Measurements from ENCODE around the gene CRYBG3. TPM values are rescaled to one million over a fixed set of nuclear protein-coding genes. Genes with fewer than 3 reads are reported as not detected.

CRYBG3 gene
- total RNA-seq, 1 experiment from 2014 or later = 18.8 TPM

DNA sequence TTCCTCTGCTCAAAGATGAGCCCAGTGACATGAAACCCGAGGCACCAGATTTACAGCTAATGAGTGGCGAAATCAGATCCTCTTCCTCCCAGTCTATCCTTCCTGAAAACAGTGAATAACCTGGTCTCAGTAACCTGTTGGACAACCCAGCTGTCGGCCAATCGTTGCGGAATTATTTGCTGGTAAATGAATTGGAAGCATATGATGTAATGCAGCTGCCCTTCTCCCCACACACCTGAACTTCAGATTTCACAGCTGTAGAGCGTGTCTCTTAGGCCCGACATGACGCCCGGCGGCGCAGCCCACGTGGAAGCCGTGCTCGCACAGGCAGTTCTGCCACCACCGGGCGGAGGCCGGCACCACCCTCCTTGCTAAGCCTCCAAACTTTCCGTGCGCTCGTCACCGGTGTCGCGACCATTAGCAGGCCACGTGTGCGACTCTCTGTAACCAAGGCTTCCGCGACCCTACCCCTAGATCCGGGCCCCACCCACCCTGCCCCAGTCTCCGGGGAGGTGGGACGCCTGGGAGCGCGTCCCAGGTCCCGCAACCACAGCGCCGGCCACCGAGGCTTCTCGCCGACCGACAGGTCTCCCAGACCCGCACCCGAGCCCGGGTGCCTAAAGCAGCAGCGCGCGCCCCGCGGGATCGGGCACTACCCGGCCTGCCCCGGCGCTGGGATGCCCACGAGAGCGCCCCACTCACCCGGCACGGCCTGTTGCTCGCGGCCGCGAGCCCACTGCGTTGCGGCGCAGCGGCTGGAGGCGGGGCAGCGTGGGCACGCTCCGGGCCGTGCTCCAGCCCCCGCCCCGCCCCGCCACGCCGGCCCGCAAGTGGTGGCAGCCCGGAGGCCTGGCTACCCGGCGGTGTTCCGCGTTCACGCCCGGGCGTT, 150.1 kb downstream of the CRYBG3 start, which contains the start of gene RIOX2:
Gene RIOX2 (minus strand): TSS at position 753 of the 889 bp plus-strand sequence. CDS start 4,838 bp downstream, outside the sequence.
- peak; percentile 63 for DNase-seq (ENCODE audit: low read depth)

DNA sequence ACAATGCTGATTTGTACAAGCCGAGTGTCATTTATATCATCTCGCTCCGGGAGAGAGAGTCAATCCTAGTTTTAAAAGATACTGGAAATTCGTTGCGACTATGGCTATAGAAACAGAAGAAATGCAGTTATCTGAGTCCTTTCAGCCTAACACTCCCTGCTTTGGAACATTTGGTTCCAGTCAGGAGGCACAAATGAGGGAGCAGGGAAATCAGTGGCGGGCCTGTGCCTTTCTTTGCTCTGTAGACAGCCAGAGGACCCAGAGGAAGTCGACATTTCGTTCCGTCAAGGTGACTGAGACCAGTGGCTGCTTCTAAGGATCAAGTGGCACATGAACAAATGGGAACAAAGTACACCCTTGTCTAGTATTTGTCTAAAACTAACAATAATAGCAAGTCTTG, 151.2 kb downstream of the CRYBG3 start:
- DNase-seq (ENCODE audit: low read depth) = no peak

DNA sequence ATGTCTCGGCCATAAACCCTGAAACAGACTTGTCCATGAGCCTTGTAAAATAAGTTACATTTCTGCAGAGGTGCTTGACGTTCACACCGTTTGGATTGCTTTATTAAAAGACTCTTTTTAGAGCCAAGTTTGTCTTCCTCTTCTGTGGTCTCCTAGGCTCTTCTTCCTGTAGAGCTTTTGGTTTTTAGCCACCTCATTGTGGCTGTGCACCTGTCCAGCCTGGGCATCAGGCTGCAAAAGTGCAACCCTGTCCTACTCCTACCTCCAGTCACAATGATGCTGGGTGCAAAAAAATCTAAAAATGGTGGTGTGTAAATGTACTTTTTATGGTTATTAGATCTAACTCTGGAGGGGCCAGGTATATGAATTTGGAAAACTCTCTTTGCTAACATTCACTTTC, 153.2 kb downstream of the CRYBG3 start:
- no peak for DNase-seq (ENCODE audit: low read depth)

DNA sequence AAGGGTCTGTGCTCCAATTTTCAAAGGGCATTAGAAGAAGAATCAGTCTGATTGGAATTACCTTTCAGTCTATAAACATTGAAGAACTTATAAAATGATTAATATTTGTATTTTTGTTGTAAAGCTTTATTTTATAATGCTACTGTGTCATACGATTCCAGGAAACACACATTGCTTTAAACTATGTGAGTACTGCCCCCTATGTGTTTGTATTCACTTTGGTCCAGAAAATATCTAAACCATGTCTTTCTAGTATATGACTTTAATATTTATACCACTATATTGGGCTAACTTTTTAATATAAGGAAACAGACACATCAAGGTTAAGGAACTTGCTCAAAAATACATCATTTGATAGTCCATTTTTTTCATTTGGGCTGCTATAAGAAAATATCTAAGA, 153.7 kb downstream of the CRYBG3 start:
- no peak for DNase-seq (ENCODE audit: low read depth)

DNA sequence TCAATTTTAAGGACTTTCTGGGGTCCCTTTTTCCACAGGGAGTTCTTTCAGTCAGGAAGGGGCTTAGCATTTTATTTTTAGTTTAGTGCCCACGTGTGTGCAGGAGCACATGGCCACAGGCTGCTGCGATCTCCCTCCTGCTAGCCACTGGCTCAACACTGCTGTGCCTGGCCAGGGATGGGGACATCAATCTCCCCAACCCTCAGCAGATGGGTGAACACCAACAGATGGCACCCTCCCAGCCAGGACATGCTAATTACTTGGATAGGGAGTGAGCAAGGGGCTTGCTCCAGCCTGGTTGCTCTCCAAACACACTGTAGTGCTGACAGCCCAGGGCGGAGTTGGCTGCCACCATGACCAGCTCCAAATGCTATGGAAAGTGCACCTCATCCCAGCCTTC, 157.8 kb downstream of the CRYBG3 start:
- DNase-seq (ENCODE audit: low read depth) = no peak

DNA sequence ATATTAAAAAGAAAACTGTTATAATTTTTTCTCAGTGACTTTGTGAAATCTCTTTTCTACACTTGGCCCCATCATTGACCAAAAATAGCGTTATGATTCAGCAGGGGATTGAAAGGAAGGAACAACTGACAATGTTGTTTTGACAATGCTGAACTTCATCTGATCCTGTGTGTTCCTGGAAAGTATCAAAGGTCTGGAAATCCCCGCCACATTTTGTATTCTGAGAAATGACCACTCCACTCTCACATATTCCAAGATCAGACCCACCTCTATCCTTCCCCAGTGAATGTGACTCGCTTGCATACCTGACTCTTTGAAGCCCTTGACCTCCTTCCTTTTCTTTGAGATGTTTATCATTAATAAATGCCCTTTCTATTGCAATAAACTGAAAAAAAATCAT, 160.1 kb downstream of the CRYBG3 start:
- DNase-seq (ENCODE audit: low read depth) = peak; percentile 55

DNA sequence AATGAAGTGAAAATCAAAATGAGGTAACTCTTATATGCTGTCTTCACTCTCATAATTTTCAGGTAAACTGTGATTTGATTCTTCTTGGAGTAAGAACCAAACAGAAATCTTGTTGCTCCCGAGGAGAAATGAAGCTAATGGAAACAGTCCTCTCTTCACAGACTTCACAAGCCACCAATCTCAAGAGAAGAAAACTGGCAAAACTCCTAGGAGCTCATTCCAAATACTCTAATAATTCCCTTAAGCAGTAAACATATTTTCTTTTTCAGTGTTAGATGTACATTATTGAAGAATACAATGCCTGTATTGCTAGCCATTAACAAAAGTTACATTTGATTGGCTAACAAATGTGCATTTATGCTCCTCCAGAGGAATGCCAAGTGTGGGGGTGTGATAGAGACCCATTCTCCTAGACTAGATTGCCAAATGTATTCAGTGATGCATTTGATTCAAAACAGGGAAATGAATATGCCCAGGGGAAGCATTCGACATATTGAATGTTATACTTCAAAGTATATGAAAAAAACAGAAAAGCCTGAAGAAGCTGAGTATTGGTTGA, 162.2 kb downstream of the CRYBG3 start:
- DNase-seq (ENCODE audit: low read depth) = no peak

DNA sequence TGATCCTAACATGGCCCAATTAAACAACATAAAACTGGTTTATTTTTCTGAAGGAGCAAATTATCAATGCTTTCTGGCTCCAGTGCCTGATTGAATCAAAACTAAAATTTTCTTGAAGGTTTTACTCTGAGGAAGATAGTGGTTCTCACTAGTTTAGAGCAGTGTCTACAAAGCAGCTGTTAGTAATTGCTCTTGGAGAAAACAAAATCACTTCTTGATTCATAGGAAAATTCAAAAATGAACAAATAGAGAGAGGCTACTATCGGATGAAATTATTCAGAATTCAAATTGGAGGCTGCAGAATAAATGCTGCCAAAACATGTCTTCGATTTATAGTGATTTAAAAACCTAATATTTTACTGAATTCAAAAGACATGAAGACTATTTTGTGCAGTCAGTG, 165.5 kb downstream of the CRYBG3 start:
- no peak for DNase-seq (ENCODE audit: low read depth)

DNA sequence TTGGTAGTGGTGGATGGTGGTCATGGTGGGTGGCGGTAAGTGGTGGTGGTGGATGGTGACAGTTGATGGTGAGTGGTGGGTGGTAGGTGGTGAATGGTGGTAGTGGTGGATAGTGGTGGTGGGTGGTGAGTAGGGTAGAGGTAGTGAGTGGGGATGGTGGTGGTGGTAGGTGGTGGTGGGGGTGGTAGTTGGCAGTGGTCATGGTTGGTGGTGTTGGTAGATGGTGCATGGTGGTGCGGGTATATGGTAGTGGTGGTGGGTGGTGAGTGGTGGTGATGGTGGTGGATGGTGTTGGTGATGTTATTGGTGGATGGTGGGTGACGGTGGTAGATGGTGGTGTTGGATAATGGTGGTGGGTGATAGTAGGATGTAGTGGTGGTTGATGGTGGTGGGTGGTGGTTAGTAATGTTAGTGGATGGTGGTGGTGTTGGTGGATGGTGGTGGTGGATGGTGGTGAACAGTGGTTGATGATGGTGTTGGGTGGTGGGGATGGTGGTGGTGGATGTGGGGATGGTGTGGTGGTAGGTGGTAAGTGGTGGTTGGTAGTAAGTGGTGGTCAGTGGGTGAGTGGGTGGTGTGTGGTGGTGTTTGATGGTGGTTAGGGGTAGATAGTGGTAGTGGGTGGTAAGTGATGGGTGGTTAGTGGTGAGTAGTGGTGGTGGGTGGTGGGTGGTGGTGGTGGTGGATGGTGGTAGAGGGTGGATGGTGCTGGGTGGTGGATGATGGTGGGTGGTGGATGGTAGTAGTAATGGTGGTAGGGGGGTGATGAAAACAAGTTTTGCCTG, 167.2 kb downstream of the CRYBG3 start:
- no peak for DNase-seq (ENCODE audit: low read depth)

DNA sequence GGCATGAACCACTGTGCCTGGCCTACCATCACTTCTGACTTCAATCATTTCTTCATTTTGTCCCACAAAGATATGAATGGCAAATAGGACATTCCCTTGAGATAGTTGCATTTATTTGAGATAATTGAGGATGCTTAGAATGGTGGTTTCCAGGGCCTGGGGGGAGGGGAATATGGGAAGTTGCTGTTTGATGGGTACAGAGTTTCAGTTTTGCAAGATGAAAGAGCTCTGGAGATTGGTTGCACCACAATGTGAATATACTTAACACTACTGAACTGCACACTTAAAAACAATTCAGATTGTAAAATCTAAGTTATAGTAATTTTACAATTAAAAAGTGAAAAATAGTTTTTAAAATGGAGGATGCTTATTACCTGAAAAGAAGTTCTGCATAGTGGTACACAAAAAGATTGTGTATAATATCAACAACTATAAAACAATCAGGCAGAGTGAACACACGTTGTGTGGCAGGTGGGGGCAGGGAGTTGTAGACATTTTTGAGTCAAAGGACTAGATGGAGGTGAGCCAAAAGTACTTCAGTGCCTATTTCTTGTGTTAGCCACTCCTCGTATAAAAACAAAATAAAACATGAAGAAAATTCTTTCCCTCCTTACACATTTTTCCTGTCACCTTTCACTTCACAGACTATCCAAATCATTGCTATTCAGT, 168.9 kb downstream of the CRYBG3 start:
- DNase-seq (ENCODE audit: low read depth) = no peak

DNA sequence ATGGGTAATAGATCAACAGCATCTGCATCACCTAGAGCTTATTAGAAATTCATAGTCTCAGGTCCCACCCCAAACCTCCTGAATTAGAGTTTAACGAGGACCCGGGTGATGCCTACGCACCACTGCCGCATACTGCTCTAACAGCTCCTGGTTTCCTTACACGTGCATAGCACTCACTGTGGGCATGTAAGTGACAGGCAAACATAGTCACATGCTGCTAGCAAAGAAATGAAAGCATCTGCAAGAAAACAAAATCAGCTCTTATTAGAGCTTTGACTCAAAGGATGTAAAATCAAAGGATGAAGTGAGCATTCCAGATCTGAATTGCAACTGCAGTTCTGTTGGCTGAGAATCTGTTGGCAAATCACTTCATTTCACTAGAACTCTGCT, 169.5 kb downstream of the CRYBG3 start:
- DNase-seq (ENCODE audit: low read depth) = no peak

DNA sequence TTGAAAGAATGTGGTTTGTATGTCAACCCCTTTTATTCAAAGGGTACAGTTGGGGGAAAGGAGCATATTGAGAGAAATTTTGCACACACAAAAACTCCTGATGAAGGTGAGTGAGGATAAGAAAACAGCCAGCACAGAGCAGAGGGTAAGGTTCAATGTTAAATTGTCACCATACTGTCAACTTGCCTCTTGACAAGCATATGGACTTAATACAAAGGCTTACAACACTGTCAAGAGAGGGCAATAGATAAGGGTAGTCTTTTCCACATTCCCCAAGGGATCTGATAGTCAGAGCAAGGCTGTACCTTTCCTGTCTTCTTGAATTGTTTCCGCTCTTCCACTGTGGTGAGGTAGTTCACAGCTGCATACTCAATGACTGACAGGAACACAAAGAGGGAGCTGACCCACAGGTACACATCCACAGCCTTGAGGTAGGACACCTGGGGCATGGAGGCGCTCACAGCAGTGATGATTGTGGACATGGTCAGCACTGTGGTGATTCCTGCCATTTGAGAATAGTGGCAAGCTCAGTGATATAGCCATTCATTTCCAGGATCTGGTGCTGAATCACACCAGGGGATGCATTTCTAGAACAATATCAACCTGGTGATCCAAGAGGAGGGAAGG, 170.8 kb downstream of the CRYBG3 start:
- no peak for DNase-seq (ENCODE audit: low read depth)

DNA sequence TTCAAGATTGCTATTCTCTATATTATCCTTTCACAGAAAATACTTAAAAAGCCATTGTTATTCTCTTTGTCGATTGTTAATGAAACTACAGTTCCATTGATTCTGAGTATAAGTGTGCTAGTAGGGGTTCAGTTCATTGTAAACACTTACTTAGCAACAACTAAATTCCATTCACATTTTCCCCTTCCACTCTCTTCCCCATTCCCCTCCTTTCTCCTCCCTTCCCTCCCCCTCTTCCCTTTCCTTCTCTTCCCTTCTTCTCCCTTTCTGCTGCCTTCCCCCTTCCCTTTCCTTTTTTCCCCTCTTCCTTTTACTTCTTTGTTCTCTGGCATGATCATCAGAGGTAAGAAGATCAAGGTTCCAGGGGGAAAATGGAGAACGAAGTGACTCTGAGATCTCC, 171.7 kb downstream of the CRYBG3 start:
- DNase-seq (ENCODE audit: low read depth) = no peak

DNA sequence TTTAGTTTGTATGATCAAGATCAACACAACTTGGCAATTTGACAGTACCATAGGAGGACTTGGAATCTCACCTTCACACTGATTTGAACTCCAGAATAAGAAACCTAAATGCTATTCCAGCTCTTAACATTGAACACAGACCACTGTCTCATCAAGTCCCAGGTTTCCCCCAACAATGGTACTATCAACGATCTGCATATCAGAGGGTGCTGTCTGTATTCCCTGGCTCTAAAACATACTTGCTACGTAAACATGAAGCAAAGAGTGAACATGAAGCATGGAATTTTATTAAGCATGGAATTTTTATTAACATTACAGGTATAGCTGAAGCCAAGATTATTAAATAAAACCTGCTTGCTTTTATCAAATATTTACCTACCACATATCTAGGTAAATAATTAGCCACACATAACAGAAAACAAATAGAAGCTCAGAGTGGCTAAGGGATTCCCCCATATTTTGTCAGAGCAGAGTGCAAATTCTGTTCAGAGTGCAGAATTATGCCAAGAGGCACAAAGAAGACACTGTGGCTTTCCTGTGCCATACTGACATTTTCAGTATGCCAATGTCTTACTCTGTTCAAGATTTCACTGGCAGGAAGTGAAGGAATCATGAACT, 172.6 kb downstream of the CRYBG3 start:
- no peak for DNase-seq (ENCODE audit: low read depth)

Other genes with a start within 250 kb of the CRYBG3 start
- 10.5 and 13.5 TPM in 2 replicates for gene ARL6, start 57.3 kb upstream of the CRYBG3 start, total RNA-seq (2014; rRNA removed)
- 26.5 and 28.5 TPM in 2 replicates for gene RIOX2, start 150.4 kb downstream of the CRYBG3 start, total RNA-seq (2014; rRNA removed)
- not detected in 2 replicates for gene GABRR3, start 213.3 kb downstream of the CRYBG3 start, total RNA-seq (2014; rRNA removed)

Data from LHCN-M2 (cell line).